Embryonic facial prominence (tissue), 1 donor: ENCODE measurements around the gene RAPSN.

Source experiments
- DNase-seq: peaks from one replicate; pipeline ENCODE4 v3.0.0-alpha.2; 2016; ENCODE audit errors: extremely low spot score

RAPSN gene

DNA sequence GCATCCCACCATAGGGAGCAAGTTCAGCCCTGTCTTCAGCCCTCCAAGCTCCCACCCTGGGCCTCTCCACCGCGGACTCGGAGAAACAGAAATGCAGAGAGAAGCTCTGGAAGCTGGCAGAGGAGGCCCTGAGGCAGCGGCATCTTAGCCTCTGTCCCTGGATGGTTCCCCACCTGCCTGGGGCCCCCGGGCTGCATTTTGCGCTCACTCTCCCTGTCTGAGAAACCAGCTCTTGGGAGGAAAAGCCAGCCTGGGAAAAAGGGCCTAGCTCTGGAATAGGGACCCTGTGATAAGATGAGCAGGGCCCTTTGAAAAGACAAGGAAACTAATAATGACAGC lies 58.5 kb downstream of the RAPSN start:
- no peak for DNase-seq

GRCh38 chr11:47389577-47390421 lies 59.1 kb downstream of the RAPSN start:
- DNase-seq = no peak

GRCh38 chr11:47388697-47389576 lies 60.0 kb downstream of the RAPSN start:
- no peak for DNase-seq

DNA sequence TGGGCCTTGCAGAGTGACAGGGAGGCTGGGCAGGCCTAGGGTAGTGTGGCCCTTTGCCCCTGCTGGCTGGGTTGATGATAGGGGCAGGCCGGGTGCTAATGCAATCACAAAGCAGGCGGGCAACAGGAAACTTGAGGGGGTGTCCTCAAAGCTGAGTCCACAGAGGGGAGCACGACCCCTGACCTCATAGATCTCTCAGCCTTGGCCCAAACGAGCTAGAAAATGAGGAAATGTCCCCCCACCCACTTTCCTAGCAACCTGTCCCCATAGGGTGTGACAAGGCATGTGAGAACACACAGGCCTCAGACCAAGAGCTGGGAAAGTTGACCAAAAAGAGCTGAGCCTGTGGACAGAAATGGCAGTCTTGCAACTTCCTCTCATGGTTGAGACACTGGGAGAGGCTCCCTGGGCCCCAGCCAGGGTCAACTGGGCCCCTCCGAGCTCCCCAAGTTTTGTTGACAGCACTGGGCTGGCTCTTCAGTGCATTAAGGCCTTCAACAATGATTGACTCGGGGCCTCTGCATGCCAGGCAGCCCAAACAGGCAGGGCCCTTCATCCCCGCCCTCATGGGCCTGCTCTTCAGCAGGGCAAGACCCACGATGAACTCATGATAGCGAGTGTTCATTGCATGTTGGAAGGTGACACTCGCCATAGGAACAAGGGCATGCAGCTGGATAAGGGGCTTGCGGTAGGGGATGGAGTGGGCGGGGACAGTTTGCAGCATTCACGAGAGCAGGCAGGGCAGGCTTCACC lies 60.8 kb downstream of the RAPSN start:
- DNase-seq = no peak
